Measurements from ENCODE around the gene HNRNPA2B1.
"Not testable (repeated sequence)": the region's sequence is repeated elsewhere in the genome, so short reads cannot be mapped to it uniquely, and the experiment has no call there.

HNRNPA2B1 gene

GRCh38 chr7:26185131-26185843 is 15.3 kb downstream of the HNRNPA2B1 start:
- DNase-seq (ENCODE audit: low read depth in 1 of 2, low spot score in 1 of 2) = no peak

GRCh38 chr7:26184281-26185101 is 16.1 kb downstream of the HNRNPA2B1 start:
- not testable (repeated sequence) for DNase-seq (ENCODE audit: low read depth in 1 of 2, low spot score in 1 of 2)

- no peak for DNase-seq (ENCODE audit: low read depth in 1 of 2, low spot score in 1 of 2)
Measured at GRCh38 chr7:26183545-26184280, 16.8 kb downstream of the HNRNPA2B1 start.

GRCh38 chr7:26182706-26183105 is 17.8 kb downstream of the HNRNPA2B1 start:
- DNase-seq (ENCODE audit: low read depth in 1 of 2, low spot score in 1 of 2) = no peak

- DNase-seq (ENCODE audit: low read depth in 1 of 2, low spot score in 1 of 2) = no peak
Measured at GRCh38 chr7:26182283-26182682, 18.3 kb downstream of the HNRNPA2B1 start.

GRCh38 chr7:26181474-26182227 is 18.9 kb downstream of the HNRNPA2B1 start:
- DNase-seq (ENCODE audit: low read depth in 1 of 2, low spot score in 1 of 2) = no peak

GRCh38 chr7:26180792-26181198 is 19.8 kb downstream of the HNRNPA2B1 start:
- no peak for DNase-seq (ENCODE audit: low read depth in 1 of 2, low spot score in 1 of 2)

- DNase-seq (ENCODE audit: low read depth in 1 of 2, low spot score in 1 of 2) = no peak
Measured at GRCh38 chr7:26179826-26180497, 20.6 kb downstream of the HNRNPA2B1 start.

- DNase-seq (ENCODE audit: low read depth in 1 of 2, low spot score in 1 of 2) = no peak
Measured at GRCh38 chr7:26179422-26179821, 21.1 kb downstream of the HNRNPA2B1 start.

- DNase-seq (ENCODE audit: low read depth in 1 of 2, low spot score in 1 of 2) = no peak
Measured at GRCh38 chr7:26178272-26178960, 22.1 kb downstream of the HNRNPA2B1 start.

- DNase-seq (ENCODE audit: low read depth in 1 of 2, low spot score in 1 of 2) = not testable (repeated sequence)
Measured at GRCh38 chr7:26177269-26177668, 23.3 kb downstream of the HNRNPA2B1 start.

GRCh38 chr7:26176696-26177095 is 23.9 kb downstream of the HNRNPA2B1 start:
- DNase-seq (ENCODE audit: low read depth in 1 of 2, low spot score in 1 of 2) = not testable (repeated sequence)

- DNase-seq (ENCODE audit: low read depth in 1 of 2, low spot score in 1 of 2) = not testable (repeated sequence)
Measured at GRCh38 chr7:26175903-26176302, 24.6 kb downstream of the HNRNPA2B1 start.

GRCh38 chr7:26172048-26172447 is 28.5 kb downstream of the HNRNPA2B1 start:
- no peak for DNase-seq (ENCODE audit: low read depth in 1 of 2, low spot score in 1 of 2)

- no peak for DNase-seq (ENCODE audit: low read depth in 1 of 2, low spot score in 1 of 2)
Measured at GRCh38 chr7:26171601-26172000, 28.9 kb downstream of the HNRNPA2B1 start.

- no peak for DNase-seq (ENCODE audit: low read depth in 1 of 2, low spot score in 1 of 2)
Measured at GRCh38 chr7:26170663-26171062, 29.9 kb downstream of the HNRNPA2B1 start.

- no peak for DNase-seq (ENCODE audit: low read depth in 1 of 2, low spot score in 1 of 2)
Measured at GRCh38 chr7:26169271-26169670, 31.3 kb downstream of the HNRNPA2B1 start.

GRCh38 chr7:26168458-26169023 is 32.0 kb downstream of the HNRNPA2B1 start:
- no peak for DNase-seq (ENCODE audit: low read depth in 1 of 2, low spot score in 1 of 2)

- DNase-seq (ENCODE audit: low read depth in 1 of 2, low spot score in 1 of 2) = no peak
Measured at GRCh38 chr7:26167303-26167934, 33.1 kb downstream of the HNRNPA2B1 start.
